ENCODE results near the gene RWDD3. TPM values are rescaled to one million over a fixed set of nuclear protein-coding genes. Genes with fewer than 3 reads are reported as not detected.

Gene RWDD3
- total and polyA plus RNA-seq, 10 of the 15 experiments (the other 5 are each of a cell fraction or from before 2014, with no cell fraction given): 9.8 to 42.9 (median 21.4) TPM

- Histone ChIP-seq H4K20me1 (ENCODE audit: control insufficient read depth, insufficient read depth) (no peaks in the 10 kb centered on the region), H3K9ac (ENCODE audit: control insufficient read depth, insufficient read depth, low read length) (no peak overlapping the region), H3K79me2 (ENCODE audit: control insufficient read depth, insufficient read depth, low read length) (no peaks in the 10 kb centered on the region), H3K27ac (ENCODE audit: control insufficient read depth, insufficient read depth) (no peak overlapping the region), H3K4me3 (no peak overlapping the region), H3K4me2 (ENCODE audit: control insufficient read depth, insufficient read depth) (no peak overlapping the region), H3K36me3 (ENCODE audit: control insufficient read depth in 2 of 2, insufficient read depth in 2 of 2, low read length in 1 of 2) (no peaks in the 10 kb centered on the region), H2AFZ (ENCODE audit: control insufficient read depth, low read depth, low read length) (no peak overlapping the region), H3K4me1 (ENCODE audit: control insufficient read depth, insufficient read depth, low read length) (no peaks in the 10 kb centered on the region), H3K9me3 (replicated peaks; ENCODE audit: control insufficient read depth, insufficient read depth, low read length) (no peaks in the 10 kb centered on the region), H3K27me3 (replicated peaks in 1 of 2; ENCODE audit: control insufficient read depth in 2 of 2, insufficient read depth in 2 of 2, low read length in 1 of 2) (no peaks in the 10 kb centered on the region)
- POLR2A ChIA-PET: no interaction called here
- intact Hi-C loops (cut with micrococcal nuclease; ENCODE audit: unreplicated experiment) (no loop called here), in situ Hi-C loops (cut with MboI) (no loop called here)
- SMC1A ChIA-PET (ENCODE audit: uncharacterized antibody, unreplicated experiment): no interaction called here
- no TSS peak for BruUV-seq (replicated peaks)
- DNase-seq (ENCODE audit: low read depth, low spot score): no peak
- no peak for FAIRE-seq
- CTCF ChIA-PET: no interaction called here
- no peak for ATAC-seq
- no peak for TF ChIP-seq USF1 (IDR thresholded peaks at IDR 0.05; ENCODE audit: borderline replicate concordance, extremely low read length, insufficient read depth, low read depth, low read length)
- no peak for TF ChIP-seq NR2F1 (conservative IDR thresholded peaks at IDR 0.05)
- TF ChIP-seq NFYB (IDR thresholded peaks at IDR 0.05; ENCODE audit: insufficient read depth, low read depth, low read length): no peak
- no peak for TF ChIP-seq SIX5 (IDR thresholded peaks at IDR 0.05; ENCODE audit: low read depth, low read length, severe bottlenecking)
- TF ChIP-seq BMI1 (IDR thresholded peaks at IDR 0.05; ENCODE audit: borderline replicate concordance): no peak
- no peak for TF ChIP-seq LARP7 (IDR thresholded peaks at IDR 0.05)
- TF ChIP-seq FOS (IDR thresholded peaks at IDR 0.05; ENCODE audit: borderline replicate concordance, extremely low read depth, insufficient read length): no peak
- no peak for TF ChIP-seq NKRF (conservative IDR thresholded peaks at IDR 0.05)
- no peak for TF ChIP-seq ZNF274 (IDR thresholded peaks at IDR 0.05; ENCODE audit: insufficient read depth, insufficient read length)
- TF ChIP-seq NFYA (IDR thresholded peaks at IDR 0.05; ENCODE audit: borderline replicate concordance, low read depth, low read length): no peak
- no peak for TF ChIP-seq STAT1 (conservative IDR thresholded peaks at IDR 0.05)
- TF ChIP-seq RUNX3 (IDR thresholded peaks at IDR 0.05; ENCODE audit: low read length): no peak
- TF ChIP-seq MYB (IDR thresholded peaks at IDR 0.05; ENCODE audit: borderline replicate concordance, low read depth, low read length): no peak
- TF ChIP-seq PAX5 (IDR thresholded peaks at IDR 0.05; ENCODE audit: borderline replicate concordance, low read depth, low read length): no peak
- no peak for TF ChIP-seq ZNF207 (IDR thresholded peaks at IDR 0.05; ENCODE audit: borderline replicate concordance)
- no peak for TF ChIP-seq RCOR1 (conservative IDR thresholded peaks at IDR 0.05; ENCODE audit: low read depth, low read length)
- TF ChIP-seq WRNIP1 (IDR thresholded peaks at IDR 0.05; ENCODE audit: borderline replicate concordance, low read depth, low read length): no peak
- TF ChIP-seq FOXK2 (IDR thresholded peaks at IDR 0.05): no peak
- RAD21 ChIA-PET (ENCODE audit: unreplicated experiment): no interaction called here
- 74% methylated on average over 4 of the region's 4 CpGs for WGBS (ENCODE audit: insufficient coverage, insufficient replicate concordance, low lambda C conversion rate, missing lambda C conversion rate)
Observed at GRCh38 chr1:95219407-95219806, 14.6 kb upstream of the RWDD3 start.
